A673 (cell line): ENCODE measurements around the gene CACNA2D1. TPM values are rescaled to one million over a fixed set of nuclear protein-coding genes. Genes with fewer than 3 reads are reported as not detected.

ENCODE experiments used
- BruUV-seq: library from RNA; stranded (reverse); fragments of 400-500 nt; replicated peaks from 2 replicates; lab custom pipeline; 2021; lab: Mats Ljungman, UMichigan
- CTCF ChIA-PET: fragments of 300-600 bp; sonication (Branson Sonifier 250); formaldehyde crosslinking; loops from one replicate; lab custom pipeline; 2022; ENCODE audit warnings: antibody characterized with exemption; lab: Charles Lee
- POLR2A ChIA-PET: fragments of 300-600 bp; sonication (Branson Sonifier 250); formaldehyde crosslinking; loops from one replicate; lab custom pipeline; 2022; ENCODE audit warnings: antibody characterized with exemption; ENCODE audit not compliant: low non-redundant PET; lab: Charles Lee
- DNase-seq: peaks from one replicate; pipeline ENCODE4 v3.0.0-alpha.2; 2015; ENCODE audit warnings: low spot score
- H3K27ac ChIP-seq: fragments of 200-600 bp; sonication (generic); 2 replicates; pipeline ENCODE4 v1.5.1; 2016; ENCODE audit warnings: mixed run types, low read depth, mild to moderate bottlenecking, mixed read lengths, antibody characterized with exemption, low read length; ENCODE audit not compliant: poor library complexity, severe bottlenecking
- H3K27me3 ChIP-seq: fragments of 200-600 bp; sonication (generic); replicated peaks from 2 replicates; pipeline ENCODE4 v1.6.1; 2017; ENCODE audit warnings: mixed run types, low read depth, mild to moderate bottlenecking, mixed read lengths, antibody characterized with exemption, low read length; ENCODE audit not compliant: insufficient read depth, poor library complexity
- H3K36me3 ChIP-seq: fragments of 200-600 bp; sonication (generic); 2 replicates; pipeline ENCODE4 v1.6.1; 2016; ENCODE audit warnings: mixed run types, mild to moderate bottlenecking, mixed read lengths, antibody characterized with exemption, low read length; ENCODE audit not compliant: insufficient read depth, poor library complexity, severe bottlenecking
- H3K4me1 ChIP-seq: fragments of 200-600 bp; sonication (generic); 2 replicates; pipeline ENCODE4 v1.6.1; 2017; ENCODE audit warnings: mixed run types, mild to moderate bottlenecking, mixed read lengths, antibody characterized with exemption, low read length; ENCODE audit not compliant: insufficient read depth, poor library complexity, severe bottlenecking
- H3K4me3 ChIP-seq: fragments of 200-600 bp; sonication (generic); 2 replicates; pipeline ENCODE4 v1.5.1; 2016; ENCODE audit warnings: low read depth, mixed run types, mild to moderate bottlenecking, mixed read lengths, low read length; ENCODE audit not compliant: poor library complexity, severe bottlenecking
- H3K9me3 ChIP-seq: fragments of 200-600 bp; sonication (generic); 2 replicates; pipeline ENCODE4 v1.6.1; 2016; ENCODE audit warnings: mixed run types, low read depth, mild to moderate bottlenecking, mixed read lengths, antibody characterized with exemption, low read length; ENCODE audit not compliant: poor library complexity, severe bottlenecking
- CTCF ChIP-seq: fragments of 300-800, 200-600 bp; sonication (generic); conservative IDR thresholded peaks from 2 replicates; pipeline ENCODE4 v1.5.1; 2017; ENCODE audit warnings: low read depth, mild to moderate bottlenecking, antibody characterized with exemption, low read length, moderate library complexity, mixed read lengths
- EZH2 ChIP-seq: fragments of 200-600 bp; sonication (generic); IDR thresholded peaks from 2 replicates; pipeline ENCODE4 v1.6.1; 2017; ENCODE audit warnings: borderline replicate concordance, low read depth, mild to moderate bottlenecking, mixed read lengths, antibody characterized with exemption, low read length; ENCODE audit not compliant: poor library complexity, severe bottlenecking
- intact Hi-C: fragments of 100-400 bp; cut with micrococcal nuclease; formaldehyde crosslinking; loops from one replicate; pipeline ENCODE4 v1.10.0; 2022; ENCODE audit not compliant: unreplicated experiment
- total RNA-seq: library from RNA; stranded (reverse); gene quantifications from 2 replicates; pipeline ENCODE4 v1.2.3, GENCODE V29; 2021

The CACNA2D1 gene
- total RNA-seq, 1 experiment from 2014 or later: 49.1 TPM

DNA sequence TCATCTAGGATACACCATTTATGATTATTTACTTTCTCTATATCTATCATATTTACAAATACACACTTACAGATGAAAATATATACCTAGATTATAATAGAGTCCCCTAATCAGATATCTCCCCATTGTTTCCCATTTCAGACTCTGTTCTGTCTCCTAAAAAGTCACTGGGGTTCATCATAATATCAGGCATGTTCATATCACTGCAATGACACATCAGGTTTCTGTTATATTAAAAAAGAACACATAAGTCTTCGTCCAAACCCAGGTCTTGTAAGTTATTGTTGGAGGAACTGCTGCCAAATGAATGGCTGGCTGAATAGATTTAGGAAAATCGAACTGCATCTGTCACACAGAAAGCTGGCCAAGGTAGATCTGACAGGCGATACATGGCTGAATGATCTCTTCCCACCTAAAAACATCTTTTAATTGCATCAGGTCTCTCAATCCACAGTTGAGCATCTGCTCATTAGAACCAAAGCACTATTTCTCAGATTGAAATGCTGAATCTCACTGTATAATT is 178.7 kb downstream of the CACNA2D1 start:
- DNase-seq: no peak
- ChIA-PET POLR2A (no interaction called here), CTCF (no interaction called here)
- H3K36me3 ChIP-seq: no peaks in the 10 kb centered on the region
- H3K4me3 ChIP-seq: no peak overlapping the region
- peaks cover 41% of the 10 kb centered on the region for H3K4me1 ChIP-seq
- BruUV-seq: no TSS peak
- H3K9me3 ChIP-seq: no peaks in the 10 kb centered on the region
- no peak overlapping the region for H3K27ac ChIP-seq
- intact Hi-C loops: no loop called here
- H3K27me3 ChIP-seq: no peaks in the 10 kb centered on the region
- TF ChIP-seq CTCF (no peak), EZH2 (no peak)

DNA sequence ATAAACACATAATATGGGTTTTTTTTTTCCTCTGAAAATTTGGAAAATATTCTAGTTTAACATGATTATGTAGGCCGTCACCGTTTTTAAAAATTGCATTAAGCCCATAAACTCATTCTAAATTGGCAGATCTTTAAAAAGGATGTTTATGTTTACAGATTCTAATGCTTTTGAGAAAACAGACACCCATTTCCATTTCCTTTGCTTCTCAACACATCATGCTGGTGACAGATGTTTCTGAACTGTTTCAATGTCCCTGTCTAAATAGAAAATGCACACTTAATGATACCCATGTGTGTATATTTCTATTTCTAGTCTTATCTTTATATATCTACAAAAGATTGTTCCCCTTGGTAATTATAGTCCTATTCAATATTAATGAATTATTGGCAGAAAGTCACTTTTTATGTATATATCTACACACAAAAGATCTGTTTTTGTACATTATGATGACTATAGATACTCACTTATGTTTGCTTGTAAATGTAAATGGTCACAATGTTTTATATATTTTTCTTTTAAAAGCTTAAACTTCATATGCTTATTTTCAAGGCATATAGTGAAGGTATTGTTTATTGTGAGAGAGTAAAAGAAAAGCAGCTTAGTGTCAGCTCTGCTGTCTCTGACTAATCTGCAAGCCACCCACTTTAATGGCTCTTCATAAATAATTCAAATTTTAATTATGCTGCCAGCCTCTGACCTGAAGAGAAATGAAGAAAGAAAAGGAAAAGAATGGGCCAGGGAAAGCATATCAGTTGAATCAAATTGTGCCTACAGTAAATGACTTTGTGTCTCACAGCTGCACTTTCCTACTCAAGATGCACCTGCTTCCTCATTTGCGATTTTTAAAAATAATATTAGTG is 179.4 kb downstream of the CACNA2D1 start:
- no TSS peak for BruUV-seq
- no peak for TF ChIP-seq CTCF
- Histone ChIP-seq H3K27me3 (no peaks in the 10 kb centered on the region), H3K27ac (no peak overlapping the region), H3K4me1 (peaks cover 36% of the 10 kb centered on the region), H3K4me3 (no peak overlapping the region), H3K36me3 (no peaks in the 10 kb centered on the region), H3K9me3 (no peaks in the 10 kb centered on the region)
- intact Hi-C loops: no loop called here
- CTCF ChIA-PET: no interaction called here
- peak; percentile 71 for DNase-seq
- POLR2A ChIA-PET: no interaction called here

DNA sequence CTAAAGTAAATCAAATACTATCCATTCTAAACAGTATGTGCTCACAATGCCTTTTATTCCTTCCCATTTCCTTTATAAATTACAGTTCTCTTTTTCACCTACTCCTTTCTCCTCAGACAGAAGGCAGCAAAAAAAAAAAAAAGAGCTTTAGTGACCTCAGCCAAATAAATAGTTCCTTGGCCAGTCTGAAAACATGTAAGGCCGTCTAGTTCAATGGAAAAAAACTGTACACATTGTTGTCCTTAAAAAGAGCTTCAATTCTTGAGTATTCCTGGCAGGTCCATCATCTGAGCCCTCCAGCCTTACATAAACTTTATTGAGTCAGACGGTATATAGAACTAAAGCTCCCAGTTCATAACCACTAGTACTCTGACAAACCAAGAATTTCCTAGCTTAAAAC is 185.4 kb downstream of the CACNA2D1 start:
- TF ChIP-seq EZH2: no peak
- TF ChIP-seq CTCF: no peak
- POLR2A ChIA-PET: no interaction called here
- intact Hi-C loops: no loop called here
- H3K9me3 ChIP-seq: no peaks in the 10 kb centered on the region
- CTCF ChIA-PET: interaction anchor here (0.6 kb wide), 2 partner anchors 11 to 865 kb away, joined by 3 to 4 read pairs; no protein-coding TSS in a partner anchor
- H3K4me3 ChIP-seq: no peak overlapping the region
- BruUV-seq: no TSS peak
- no peak for DNase-seq
- peaks cover 18% of the 10 kb centered on the region for H3K4me1 ChIP-seq
- no peak overlapping the region for H3K27ac ChIP-seq
- no peaks in the 10 kb centered on the region for H3K36me3 ChIP-seq
- no peaks in the 10 kb centered on the region for H3K27me3 ChIP-seq
